CD4-positive, CD25-positive, alpha-beta regulatory T cell (primary cell): ENCODE results near the gene VTI1A. TPM values are rescaled to one million over a fixed set of nuclear protein-coding genes. Genes with fewer than 3 reads are reported as not detected.

Source experiments
- ATAC-seq, 2 donors: fragments of 150-1000 bp; cut with Tn5 transposase; one replicate each; pipeline ENCODE4 v1.10.0; 2021; ENCODE audit warnings: low read depth in 2 of 2, moderate number of reproducible peaks in 2 of 2, moderate library complexity in 1 of 2
- DNase-seq, 3 donors: peaks; one replicate each; pipeline versions ENCODE4 v3.0.0 to v3.0.0-alpha.2; 2012 to 2022; ENCODE audit warnings: mixed read lengths in 1 of 3
- H3K27ac ChIP-seq: one replicate; pipeline ENCODE4 v1.7.0; 2013; ENCODE audit warnings: mild to moderate bottlenecking, low read length; ENCODE audit not compliant: insufficient read depth, poor library complexity, severe bottlenecking
- H3K27me3 ChIP-seq: one replicate; pipeline ENCODE4 v1.7.0; 2013; ENCODE audit warnings: low read length; ENCODE audit not compliant: control insufficient read depth, insufficient read depth
- H3K36me3 ChIP-seq: one replicate; pipeline ENCODE4 v1.7.0; 2013; ENCODE audit warnings: mild to moderate bottlenecking, low read length, moderate library complexity; ENCODE audit not compliant: control insufficient read depth, insufficient read depth
- H3K4me1 ChIP-seq: 2 replicates; pipeline ENCODE4 v1.7.0; 2013; ENCODE audit warnings: mild to moderate bottlenecking, low read length; ENCODE audit not compliant: insufficient read depth, control insufficient read depth, poor library complexity, severe bottlenecking
- H3K4me3 ChIP-seq: one replicate; pipeline ENCODE4 v1.7.0; 2013; ENCODE audit warnings: low read depth, mild to moderate bottlenecking, low read length, moderate library complexity
- H3K9me3 ChIP-seq, 2 experiments: 1 replicate in 1 of 2; 2 replicates in 1 of 2; pipeline ENCODE4 v1.7.0; 2013; ENCODE audit warnings: low read length in 2 of 2, mild to moderate bottlenecking in 1 of 2, moderate library complexity in 1 of 2; ENCODE audit not compliant: control insufficient read depth in 2 of 2
- H3K27ac Mint-ChIP-seq, 3 donors: one replicate each; pipeline ENCODE4 v1.8.0; 2020 to 2022; ENCODE audit warnings: mild to moderate bottlenecking in 3 of 3, mixed read lengths in 3 of 3, moderate library complexity in 2 of 3
- H3K27me3 Mint-ChIP-seq: one replicate; pipeline ENCODE4 v1.8.0; 2022; ENCODE audit warnings: mild to moderate bottlenecking, mixed read lengths
- H3K36me3 Mint-ChIP-seq: one replicate; pipeline ENCODE4 v1.8.0; 2020; ENCODE audit warnings: mixed read lengths
- H3K4me1 Mint-ChIP-seq, 4 donors: one replicate each; pipeline ENCODE4 v1.8.0; 2020 to 2022; ENCODE audit warnings: mixed read lengths in 4 of 4, mild to moderate bottlenecking in 1 of 4
- H3K4me3 Mint-ChIP-seq, 4 donors: one replicate each; pipeline ENCODE4 v1.8.0; 2020 to 2022; ENCODE audit warnings: mild to moderate bottlenecking in 4 of 4, mixed read lengths in 4 of 4, moderate library complexity in 3 of 4
- H3K9me3 Mint-ChIP-seq, 7 donors: one replicate each; pipeline ENCODE4 v1.8.0; 2020 to 2022; ENCODE audit warnings: mixed read lengths in 7 of 7, mild to moderate bottlenecking in 3 of 7, moderate library complexity in 2 of 7
- polyA plus RNA-seq, 4 donors: library from polyadenylated mRNA; unstranded; fragments of 300-500 nt; fragmentation: Illumina TruSeq; gene quantifications; one replicate each; pipeline ENCODE4 v1.2.3, GENCODE V29; 2021
- total RNA-seq: library from RNA; stranded (reverse); gene quantifications from one replicate; pipeline ENCODE4 v1.2.3, GENCODE V29; 2022

Gene VTI1A
- total and polyA plus RNA-seq, 5 donors from 2014 or later, result 25.5 to 77.7 (median 35.1) TPM

DNA sequence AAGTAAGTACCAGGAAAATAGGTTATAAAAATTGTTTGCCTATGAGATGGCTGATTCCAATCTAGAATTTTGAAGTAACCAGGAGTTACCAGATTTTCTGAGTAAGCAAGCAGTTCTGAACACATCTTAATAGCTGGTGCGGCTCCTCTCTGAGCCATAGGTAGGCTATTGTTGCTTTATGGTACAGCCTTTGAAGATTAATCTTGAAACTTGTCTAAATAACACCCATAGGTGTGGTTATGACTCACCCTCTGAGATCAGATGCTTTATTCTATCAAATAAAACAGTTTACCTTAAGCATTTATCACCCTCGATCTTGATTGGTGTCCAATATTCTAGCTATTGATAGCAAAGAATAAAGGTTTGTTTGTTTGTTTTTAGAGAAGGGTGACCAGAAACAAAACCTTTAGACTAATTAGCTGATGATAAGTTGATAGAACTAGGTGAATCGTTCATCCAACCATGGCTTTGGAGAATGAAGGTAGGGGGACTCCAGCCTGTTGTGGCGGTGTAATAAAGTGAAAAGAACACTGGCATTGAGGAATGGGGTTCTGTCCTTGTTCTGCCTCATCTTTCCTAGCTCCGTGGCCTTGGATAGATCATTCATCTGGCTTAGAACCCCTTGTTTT, 72.2 kb downstream of the VTI1A start:
- Mint-ChIP-seq H3K4me1 (peaks cover 19 to 35% (median 23%) of the 10 kb centered on the region in 4 donors), H3K27me3 (no peaks in the 10 kb centered on the region), H3K9me3 (no peaks in the 10 kb centered on the region), H3K4me3 (peak overlapping the region in 1 of 4 donors; percentile 1), H3K36me3 (no peaks in the 10 kb centered on the region), H3K27ac (peak overlapping the region in 1 of 3 donors; percentile 60)
- no peaks in the 10 kb centered on the region for H3K27me3 ChIP-seq
- H3K4me3 ChIP-seq, result peak overlapping the region; percentile 49
- H3K9me3 ChIP-seq, result no peaks in the 10 kb centered on the region
- H3K4me1 ChIP-seq, result peaks cover 7% of the 10 kb centered on the region
- ATAC-seq, result peak; percentile 92 to 94
- no peaks in the 10 kb centered on the region for H3K36me3 ChIP-seq
- H3K27ac ChIP-seq, result no peak overlapping the region
- DNase-seq, result peak in 2 of 3 donors; percentile 13 to 76

DNA sequence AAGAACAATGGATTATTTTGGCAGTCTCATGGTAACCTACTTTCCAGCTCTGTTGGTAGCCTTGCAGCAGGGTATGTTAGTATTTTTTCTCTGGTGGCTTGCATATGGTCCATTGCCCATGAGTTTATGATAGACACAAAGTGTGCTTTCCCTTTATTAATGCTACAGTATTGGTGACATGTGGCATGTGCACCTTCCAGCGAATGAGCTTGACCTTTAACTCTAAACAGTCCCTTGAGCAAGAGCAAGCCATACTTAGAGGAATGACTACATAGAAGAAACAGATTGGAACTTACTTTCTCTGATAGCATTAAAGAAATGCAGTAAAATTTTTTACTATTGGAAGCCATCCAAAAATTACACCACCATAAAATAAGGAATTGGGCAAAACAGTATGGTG, 73.9 kb downstream of the VTI1A start:
- no peak overlapping the region for H3K27ac ChIP-seq
- no peak overlapping the region for H3K4me3 Mint-ChIP-seq
- no peak overlapping the region for H3K27ac Mint-ChIP-seq
- no peaks in the 10 kb centered on the region for H3K9me3 Mint-ChIP-seq
- H3K36me3 ChIP-seq, result no peaks in the 10 kb centered on the region
- no peaks in the 10 kb centered on the region for H3K9me3 ChIP-seq
- no peaks in the 10 kb centered on the region for H3K27me3 ChIP-seq
- peaks cover 17 to 33% (median 23%) of the 10 kb centered on the region in 4 donors for H3K4me1 Mint-ChIP-seq
- H3K27me3 Mint-ChIP-seq, result no peaks in the 10 kb centered on the region
- H3K36me3 Mint-ChIP-seq, result no peaks in the 10 kb centered on the region
- DNase-seq (no peak), ATAC-seq (no peak)
- H3K4me1 ChIP-seq, result peaks cover 7% of the 10 kb centered on the region
- no peak overlapping the region for H3K4me3 ChIP-seq

DNA sequence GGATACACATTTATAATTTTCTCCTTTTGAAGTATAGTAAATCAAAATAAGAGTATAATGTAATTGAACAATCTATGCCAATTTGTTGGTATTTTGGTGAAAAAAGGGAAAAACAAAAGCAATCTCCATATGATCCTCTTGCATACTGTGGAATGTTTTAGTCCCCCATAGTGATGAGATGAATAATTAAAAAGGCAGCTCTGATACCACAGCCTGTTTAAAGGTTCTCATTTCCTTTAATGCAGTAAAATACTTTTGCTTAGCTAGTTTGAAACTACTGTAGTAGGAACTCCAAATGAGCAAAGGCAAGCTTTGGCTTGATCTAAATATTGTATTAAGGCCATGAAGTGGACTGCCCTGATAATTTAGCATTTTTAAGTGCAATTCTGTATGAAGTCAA, 77.6 kb downstream of the VTI1A start:
- DNase-seq, result no peak
- no peak overlapping the region for H3K27ac Mint-ChIP-seq
- peaks cover 4 to 21% (median 9%) of the 10 kb centered on the region in 4 donors for H3K4me1 Mint-ChIP-seq

GRCh38 chr10:112525200-112525599, 78.2 kb downstream of the VTI1A start:
- Histone ChIP-seq H3K4me1 (no peaks in the 10 kb centered on the region), H3K9me3 (no peaks in the 10 kb centered on the region), H3K4me3 (no peak overlapping the region), H3K36me3 (peaks cover 6% of the 10 kb centered on the region), H3K27ac (no peak overlapping the region), H3K27me3 (no peaks in the 10 kb centered on the region)
- H3K27me3 Mint-ChIP-seq, result no peaks in the 10 kb centered on the region
- H3K4me1 Mint-ChIP-seq, result peaks cover 3 to 22% (median 9%) of the 10 kb centered on the region in 4 donors
- no peaks in the 10 kb centered on the region for H3K9me3 Mint-ChIP-seq
- no peak for ATAC-seq
- H3K27ac Mint-ChIP-seq, result peak overlapping the region in 1 of 3 donors; percentile 4
- DNase-seq, result no peak
- H3K4me3 Mint-ChIP-seq, result no peak overlapping the region
- H3K36me3 Mint-ChIP-seq, result peaks cover 10% of the 10 kb centered on the region

More for the DNA sequence above, 77.6 kb downstream of the VTI1A start:
- H3K36me3 Mint-ChIP-seq, result peaks cover 10% of the 10 kb centered on the region
- H3K27ac ChIP-seq, result no peak overlapping the region
- no peaks in the 10 kb centered on the region for H3K9me3 ChIP-seq
- peaks cover under 1% of the 10 kb centered on the region for H3K4me1 ChIP-seq
- peaks cover 6% of the 10 kb centered on the region for H3K36me3 ChIP-seq
- no peak overlapping the region for H3K4me3 Mint-ChIP-seq
- H3K27me3 ChIP-seq, result no peaks in the 10 kb centered on the region
- no peaks in the 10 kb centered on the region for H3K9me3 Mint-ChIP-seq
- no peaks in the 10 kb centered on the region for H3K27me3 Mint-ChIP-seq
- no peak for ATAC-seq
- H3K4me3 ChIP-seq, result no peak overlapping the region

DNA sequence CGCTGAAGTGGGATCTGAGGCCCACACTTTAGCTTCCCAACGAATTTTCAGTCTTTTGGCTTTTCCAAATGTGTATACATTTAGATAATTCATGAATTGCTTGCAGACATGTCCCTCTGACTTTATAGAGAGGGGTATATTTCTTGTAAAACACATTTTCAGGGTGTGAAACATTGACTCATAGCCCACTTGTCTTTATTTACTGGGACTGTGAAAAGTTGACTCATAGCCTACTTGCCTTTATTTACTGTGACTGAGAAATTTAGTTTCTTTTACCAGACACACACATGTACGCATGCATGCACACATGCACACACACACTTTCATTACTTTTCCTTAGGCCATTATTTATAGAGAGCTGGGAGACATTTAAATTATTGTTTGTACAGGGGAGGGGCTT, 79.1 kb downstream of the VTI1A start:
- ATAC-seq, result no peak
- peaks cover 6% of the 10 kb centered on the region for H3K36me3 ChIP-seq
- Mint-ChIP-seq H3K27ac (peak overlapping the region in 1 of 3 donors; percentile 33), H3K9me3 (peaks cover 0 to 2% (median 0%) of the 10 kb centered on the region in 7 donors), H3K4me3 (no peak overlapping the region), H3K36me3 (peaks cover 14% of the 10 kb centered on the region), H3K27me3 (no peaks in the 10 kb centered on the region), H3K4me1 (peaks cover 9 to 32% (median 17%) of the 10 kb centered on the region in 4 donors)
- H3K27me3 ChIP-seq, result no peaks in the 10 kb centered on the region
- no peak overlapping the region for H3K27ac ChIP-seq
- H3K4me1 ChIP-seq, result peaks cover 6% of the 10 kb centered on the region
- no peaks in the 10 kb centered on the region for H3K9me3 ChIP-seq
- no peak overlapping the region for H3K4me3 ChIP-seq
- DNase-seq, result no peak

- no peaks in the 10 kb centered on the region for H3K27me3 ChIP-seq
- no peak overlapping the region for H3K4me3 Mint-ChIP-seq
Measured at GRCh38 chr10:112526906-112527305, 79.9 kb downstream of the VTI1A start.

GRCh38 chr10:112528235-112528634, 81.2 kb downstream of the VTI1A start:
- Mint-ChIP-seq H3K36me3 (peaks cover 16% of the 10 kb centered on the region), H3K4me3 (no peak overlapping the region), H3K27ac (no peak overlapping the region), H3K27me3 (no peaks in the 10 kb centered on the region), H3K9me3 (peaks cover 0 to 2% (median 0%) of the 10 kb centered on the region in 7 donors), H3K4me1 (peaks cover 25 to 45% (median 37%) of the 10 kb centered on the region in 4 donors)
- no peak overlapping the region for H3K27ac ChIP-seq
- H3K9me3 ChIP-seq, result no peaks in the 10 kb centered on the region
- H3K4me1 ChIP-seq, result peaks cover 15% of the 10 kb centered on the region
- DNase-seq (no peak), ATAC-seq (no peak)
- H3K27me3 ChIP-seq, result no peaks in the 10 kb centered on the region
- no peak overlapping the region for H3K4me3 ChIP-seq
- H3K36me3 ChIP-seq, result peaks cover 6% of the 10 kb centered on the region

More at GRCh38 chr10:112526906-112527305, 79.9 kb downstream of the VTI1A start:
- H3K27ac ChIP-seq, result no peak overlapping the region
- DNase-seq (no peak), ATAC-seq (no peak)
- H3K4me1 ChIP-seq, result peaks cover 12% of the 10 kb centered on the region
- Mint-ChIP-seq H3K27ac (no peak overlapping the region), H3K27me3 (no peaks in the 10 kb centered on the region), H3K4me1 (peaks cover 16 to 39% (median 24%) of the 10 kb centered on the region in 4 donors), H3K9me3 (peaks cover 0 to 2% (median 0%) of the 10 kb centered on the region in 7 donors), H3K36me3 (peaks cover 14% of the 10 kb centered on the region)
- no peak overlapping the region for H3K4me3 ChIP-seq
- no peaks in the 10 kb centered on the region for H3K9me3 ChIP-seq
- H3K36me3 ChIP-seq, result peaks cover 6% of the 10 kb centered on the region

DNA sequence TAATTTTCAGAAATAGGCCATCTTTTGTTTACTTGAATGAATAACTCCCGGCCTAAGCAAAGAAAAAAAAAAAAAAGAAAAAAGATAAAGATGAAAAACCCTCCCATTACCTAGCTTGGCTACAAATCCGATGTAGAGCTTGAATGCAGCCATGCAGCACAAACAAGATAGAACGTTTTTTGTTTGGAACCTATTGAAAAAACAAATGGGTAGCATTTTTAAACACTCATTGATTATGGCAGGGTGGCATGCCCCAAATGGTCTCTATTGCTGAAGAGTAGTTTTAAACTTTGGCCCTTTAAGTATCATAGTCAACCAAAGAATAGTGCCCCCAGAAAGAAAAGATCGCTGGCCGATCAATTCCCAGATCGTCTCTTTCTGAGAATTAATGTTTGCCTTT, 84.4 kb downstream of the VTI1A start:
- Mint-ChIP-seq H3K27ac (peak overlapping the region; percentile 89 to 95 (median 93)), H3K4me1 (peaks cover 30 to 54% (median 44%) of the 10 kb centered on the region in 4 donors), H3K4me3 (peak overlapping the region; percentile 70 to 89 (median 82)), H3K9me3 (peaks cover 0 to 2% (median 0%) of the 10 kb centered on the region in 7 donors), H3K27me3 (no peaks in the 10 kb centered on the region), H3K36me3 (peaks cover 19% of the 10 kb centered on the region)
- H3K4me1 ChIP-seq, result peaks cover 29% of the 10 kb centered on the region
- DNase-seq (no peak), ATAC-seq (no peak)
- H3K4me3 ChIP-seq, result peak overlapping the region; percentile 88
- peak overlapping the region; percentile 86 for H3K27ac ChIP-seq
- no peaks in the 10 kb centered on the region for H3K27me3 ChIP-seq
- no peaks in the 10 kb centered on the region for H3K9me3 ChIP-seq
- peaks cover 6% of the 10 kb centered on the region for H3K36me3 ChIP-seq
